GM18502 (cell line): ENCODE results near the gene B3GALNT2.
"Not testable (repeated sequence)": the region's sequence is repeated elsewhere in the genome, so short reads cannot be mapped to it uniquely, and the experiment has no call there.

Experiments
- ATAC-seq: cut with Tn5 transposase; IDR thresholded peaks from one replicate; pipeline ENCODE4 v1.9.1; 2021; ENCODE audit warnings: mild to moderate bottlenecking; ENCODE audit not compliant: unreplicated experiment, poor library complexity

Gene B3GALNT2

GRCh38 chr1:235504122-235504493 is at the start of gene B3GALNT2:
Gene B3GALNT2, minus strand, starts transcription at chr1:235504452. Its CDS starts 200 bp downstream, at chr1:235504252.
- ATAC-seq = peak; percentile 47

- ATAC-seq = no peak
These were observed 48.9 kb upstream of the B3GALNT2 start for GRCh38 chr1:235553112-235553551.

GRCh38 chr1:235552146-235552716 is 48.0 kb upstream of the B3GALNT2 start:
- no peak for ATAC-seq

DNA sequence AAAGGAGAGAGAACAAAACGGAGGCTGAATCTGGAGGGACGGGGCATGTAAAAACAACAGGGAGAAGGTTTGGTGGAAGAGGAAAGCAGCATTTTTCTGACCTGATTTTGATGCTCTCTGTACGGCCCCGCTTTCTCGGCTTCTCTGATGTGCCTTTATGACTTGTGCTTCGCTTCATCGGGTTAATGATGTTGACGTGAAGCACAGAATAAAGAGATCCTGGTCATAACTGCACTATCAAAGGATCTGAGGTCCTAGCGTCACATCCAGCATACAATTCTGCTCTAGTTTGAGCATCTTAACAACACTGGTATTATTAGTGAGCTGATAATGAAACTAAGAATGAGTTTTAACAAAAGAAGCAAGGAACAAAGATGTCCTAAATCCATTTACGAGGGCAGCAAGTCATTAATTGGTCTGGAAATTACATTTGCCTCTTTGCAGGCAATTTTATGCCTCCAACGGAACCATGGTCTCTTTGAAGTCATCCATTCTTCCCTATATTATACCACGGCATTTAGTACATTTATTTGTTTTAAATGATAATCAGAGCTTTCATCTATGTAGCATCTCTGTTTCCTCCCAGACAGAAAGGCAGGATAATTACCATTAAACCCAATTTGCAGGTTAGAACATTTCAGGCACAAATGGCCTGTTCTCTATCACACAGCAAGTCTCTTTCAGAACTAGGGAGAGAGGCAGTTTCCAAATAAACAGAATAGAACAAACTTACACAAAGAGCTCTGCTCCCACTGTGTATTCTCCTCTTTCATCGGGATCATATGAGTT is 45.3 kb upstream of the B3GALNT2 start:
- no peak for ATAC-seq

GRCh38 chr1:235546369-235547155 is 42.3 kb upstream of the B3GALNT2 start:
- not testable (repeated sequence) for ATAC-seq

DNA sequence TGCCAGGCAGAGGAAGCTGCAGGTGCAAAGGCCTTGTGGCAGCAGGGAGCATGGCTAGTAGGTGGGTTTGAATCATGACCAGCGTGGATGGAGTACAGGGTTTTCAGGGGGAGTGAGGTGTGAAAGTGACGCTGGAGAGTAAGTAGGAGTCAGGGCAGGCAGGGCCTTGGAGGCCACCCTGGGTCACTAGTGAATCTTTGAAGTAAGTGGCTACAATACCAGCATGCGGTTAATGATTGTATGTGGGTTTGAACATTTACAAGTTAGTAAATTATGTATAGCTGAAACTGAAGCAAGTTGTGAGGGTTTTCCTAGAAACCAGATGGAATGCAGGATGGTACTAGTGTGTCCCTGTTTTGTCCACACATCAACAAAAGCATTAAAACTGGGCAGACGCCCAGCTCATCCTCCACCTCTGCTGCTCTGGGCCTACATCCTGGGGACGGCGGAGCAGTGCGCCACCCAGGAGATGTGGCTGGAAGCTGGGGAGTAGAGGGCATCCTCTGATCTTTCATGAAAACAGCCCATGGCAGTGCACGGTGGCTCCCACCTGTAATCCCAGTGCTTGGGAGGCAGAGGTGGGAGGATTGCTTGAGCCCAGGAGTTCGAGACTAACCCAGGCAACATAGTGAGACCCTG is 41.2 kb upstream of the B3GALNT2 start:
- ATAC-seq = no peak

DNA sequence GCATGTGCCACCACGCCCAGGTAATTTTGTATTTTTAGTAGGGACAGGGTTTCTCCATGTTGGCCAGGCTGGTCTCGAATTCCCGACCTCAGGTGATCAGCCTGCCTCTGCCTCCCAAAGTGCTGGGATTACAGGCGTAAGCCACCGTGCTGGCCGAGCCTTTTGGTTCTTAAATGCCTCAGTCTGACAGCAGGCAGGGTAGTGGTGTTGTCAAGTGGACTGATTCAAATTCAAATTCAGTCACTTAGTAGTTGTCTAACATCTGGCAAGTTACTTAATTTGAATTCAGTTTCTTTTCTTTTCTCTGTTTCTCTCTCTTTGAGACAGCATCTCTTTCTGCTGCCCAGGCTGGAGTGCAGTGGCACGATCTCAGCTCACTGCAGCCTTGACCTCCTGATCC is 38.6 kb upstream of the B3GALNT2 start:
- not testable (repeated sequence) for ATAC-seq

DNA sequence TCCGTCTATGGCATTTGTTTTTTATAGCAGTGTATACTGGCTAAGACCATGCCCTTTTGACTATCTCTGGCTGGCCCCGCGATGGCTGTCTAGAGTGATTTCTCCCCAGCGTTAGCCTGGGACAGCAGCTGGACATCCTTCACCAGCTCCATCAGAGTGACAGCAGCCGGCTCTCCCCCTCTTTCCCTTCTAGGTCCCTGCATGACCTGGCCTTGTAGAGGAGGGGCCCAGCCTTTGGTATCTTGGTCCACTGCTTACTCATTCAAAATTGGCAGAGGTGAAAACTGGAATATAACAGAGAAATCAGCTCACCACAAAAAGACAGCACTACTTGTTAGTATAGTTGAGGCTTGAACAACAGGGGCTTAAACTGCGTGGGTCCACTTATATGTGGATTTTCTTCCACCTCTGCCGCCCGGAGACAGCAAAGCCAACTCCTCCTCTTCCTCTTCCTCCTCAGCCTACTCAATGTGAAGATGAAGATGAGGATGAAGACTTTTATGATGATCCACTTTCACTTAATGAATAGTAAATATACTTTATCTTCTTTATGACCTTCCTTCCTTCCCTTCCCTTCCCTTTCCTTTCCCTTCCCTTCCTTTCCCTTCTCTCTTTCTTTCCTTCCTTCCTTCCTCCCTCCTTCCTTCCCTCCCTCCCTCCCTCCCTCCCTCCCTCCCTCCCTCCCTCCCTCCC is 29.4 kb upstream of the B3GALNT2 start:
- no peak for ATAC-seq

DNA sequence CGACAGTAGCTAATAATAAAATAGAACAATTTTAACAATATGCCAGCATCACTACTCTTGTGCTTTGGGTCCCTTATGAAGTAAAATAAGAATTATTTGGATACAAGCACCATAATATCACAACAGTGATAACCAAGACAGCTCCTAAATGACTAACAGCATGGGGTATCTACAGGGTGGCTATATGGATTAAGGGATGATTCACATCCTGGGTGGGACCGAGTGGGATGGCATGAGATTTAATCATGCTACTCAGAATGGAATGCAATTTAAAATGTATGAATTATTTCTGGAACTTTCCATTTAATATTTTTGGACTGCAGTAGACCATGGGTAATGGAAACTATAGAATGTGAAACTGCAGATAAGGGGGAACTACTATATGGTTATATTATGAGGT is 28.1 kb upstream of the B3GALNT2 start:
- ATAC-seq = no peak

DNA sequence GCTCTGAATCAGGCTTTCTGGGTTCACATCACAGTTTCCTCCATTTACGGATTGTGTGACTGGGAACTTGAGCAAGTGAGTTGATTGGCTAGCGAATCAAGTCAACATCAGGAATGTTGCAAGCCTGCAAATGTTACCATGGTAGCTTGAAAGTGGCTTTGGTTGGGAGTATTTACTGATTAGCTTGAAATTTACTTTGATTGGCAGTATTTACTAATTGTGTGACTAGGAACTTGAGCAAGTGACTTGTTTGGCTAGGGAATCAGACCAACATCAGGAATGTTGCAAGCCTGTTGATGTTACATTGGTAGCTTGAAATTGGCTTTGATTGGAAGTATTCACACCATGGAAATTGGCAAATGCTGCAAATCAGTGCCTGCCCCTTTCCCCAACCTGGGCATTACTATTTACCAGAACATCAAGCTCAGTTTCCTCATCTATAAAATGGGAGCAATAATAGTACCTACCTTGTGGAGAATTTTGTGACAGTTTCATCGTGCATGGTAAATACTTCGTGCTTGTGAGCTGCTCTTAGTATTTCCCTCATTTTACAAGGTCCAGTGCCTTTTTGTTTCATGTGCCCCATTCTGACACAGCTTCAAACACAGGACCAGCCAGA is 23.1 kb upstream of the B3GALNT2 start:
- ATAC-seq = no peak

DNA sequence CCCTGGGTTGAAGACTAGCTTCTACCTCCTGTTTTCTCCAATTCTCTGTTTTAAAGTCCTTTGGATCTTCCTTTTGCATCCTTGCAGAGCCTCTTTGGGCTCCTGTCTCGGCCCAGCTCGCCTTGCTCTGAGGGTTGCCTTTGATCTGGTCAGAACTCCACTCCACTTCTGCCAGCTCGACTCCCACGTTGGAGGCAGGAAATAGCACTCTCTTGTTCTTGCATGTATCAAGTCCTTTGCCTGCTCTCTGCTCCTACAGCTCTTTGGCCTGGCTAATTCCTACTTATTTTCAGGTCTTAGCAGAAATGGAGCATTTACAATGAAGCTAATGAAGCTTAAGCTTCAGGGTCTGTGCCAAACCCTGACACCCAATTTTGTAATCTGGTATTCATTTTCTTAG is 21.1 kb upstream of the B3GALNT2 start:
- no peak for ATAC-seq

DNA sequence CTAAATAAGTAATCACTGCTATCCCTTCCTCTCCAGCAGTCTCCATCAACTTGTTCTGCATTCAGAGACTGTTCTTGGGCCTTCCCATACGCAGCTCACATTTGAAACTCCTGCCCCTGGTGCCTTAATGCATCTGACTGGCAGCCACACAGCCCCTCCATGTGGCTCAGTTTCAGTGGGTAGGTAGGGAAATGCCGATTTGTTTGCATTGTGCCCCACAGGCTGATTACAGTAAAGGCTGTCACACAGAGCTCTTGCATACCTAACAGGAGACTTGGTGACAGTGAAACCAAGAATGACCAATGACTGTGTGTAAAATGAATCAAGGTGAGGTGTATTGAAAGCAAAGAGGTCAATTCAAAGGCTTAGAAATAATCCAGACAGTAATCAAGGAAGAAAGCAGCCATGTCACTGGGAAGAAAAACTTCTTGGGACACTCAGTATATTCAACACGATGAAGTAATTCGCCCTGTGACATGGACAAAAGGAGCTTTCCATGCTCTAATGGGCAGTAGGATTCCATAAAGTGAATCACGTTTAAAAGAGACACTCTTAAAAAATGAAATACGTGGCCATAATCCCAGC is 12.7 kb upstream of the B3GALNT2 start:
- ATAC-seq = peak; percentile 47

DNA sequence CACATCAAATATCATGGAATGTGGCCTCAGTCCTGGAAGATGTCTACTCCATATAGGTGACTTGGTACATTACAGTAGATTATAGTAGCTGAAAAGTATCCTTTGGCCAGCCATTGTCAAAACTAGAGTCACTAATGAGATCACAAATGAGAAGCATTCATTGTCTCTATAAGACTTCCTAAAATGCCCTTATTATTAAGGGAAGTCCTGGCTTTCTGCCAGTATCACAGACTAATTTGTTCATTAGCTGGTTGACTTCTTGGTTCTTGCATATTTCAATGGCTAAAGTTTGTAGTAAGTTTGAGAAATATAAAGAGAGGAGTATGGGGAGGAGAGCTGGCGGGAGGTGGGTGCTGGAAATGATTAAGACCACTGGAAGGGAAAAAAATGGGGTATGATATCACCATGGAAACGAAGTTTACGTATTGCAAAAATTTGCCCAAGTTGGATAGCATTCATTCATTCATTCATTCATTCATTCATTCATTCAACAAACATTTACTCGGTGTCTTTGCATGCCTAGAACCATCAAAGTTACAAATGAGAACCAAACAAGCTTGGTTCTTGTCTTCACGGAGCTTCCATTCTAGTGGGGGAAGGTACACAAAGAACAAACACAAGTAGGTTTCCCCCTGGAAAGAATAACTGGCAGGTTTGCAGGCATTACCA is 11.7 kb upstream of the B3GALNT2 start:
- no peak for ATAC-seq

- ATAC-seq = no peak
These were observed 9.5 kb upstream of the B3GALNT2 start for GRCh38 chr1:235513495-235514366.

- ATAC-seq = no peak
These were observed 7.4 kb upstream of the B3GALNT2 start for GRCh38 chr1:235511470-235512240.

GRCh38 chr1:235510823-235511222 is 6.6 kb upstream of the B3GALNT2 start:
- ATAC-seq = no peak

DNA sequence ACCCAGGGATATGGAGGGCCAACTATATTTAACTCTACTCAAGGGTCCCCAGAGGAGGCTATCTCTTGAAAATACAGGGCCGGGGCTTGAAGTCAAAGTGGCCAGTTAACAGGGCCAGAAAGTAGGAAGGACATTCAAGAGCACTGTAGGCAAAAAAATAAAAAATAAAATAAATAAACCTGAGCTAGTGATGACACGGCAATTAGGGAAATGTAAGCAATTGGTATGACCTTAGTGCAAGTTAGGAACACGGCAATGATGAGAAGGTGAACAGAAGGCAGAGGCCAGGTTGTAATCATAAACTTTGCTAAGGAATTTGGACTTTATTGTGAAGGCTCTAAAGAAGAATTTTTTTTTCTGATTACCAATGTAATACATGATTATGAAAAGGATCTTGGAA is 3.4 kb upstream of the B3GALNT2 start:
- ATAC-seq = no peak
